ENCODE results near the gene PRR18.

PRR18 gene

GRCh38 chr6:166310634-166311033 is 2.4 kb upstream of the PRR18 start:
- no peak for TF ChIP-seq CTCF (conservative IDR thresholded peaks at IDR 0.05; ENCODE audit: low read depth, low read length)
- no peaks in the 10 kb centered on the region for H3K36me3 ChIP-seq (ENCODE audit: insufficient read depth)
- H3K4me1 ChIP-seq (ENCODE audit: low read depth, poor library complexity, severe bottlenecking): no peaks in the 10 kb centered on the region
- no peak overlapping the region for H3K27ac ChIP-seq
- H3K4me3 ChIP-seq (IDR thresholded peaks at IDR 0.05; ENCODE audit: insufficient read depth, low read depth, low read length): no peak overlapping the region
- H3K4me2 ChIP-seq: no peak overlapping the region
- H3K27me3 ChIP-seq (ENCODE audit: insufficient read depth, low read depth): no peaks in the 10 kb centered on the region
- H2AFZ ChIP-seq (ENCODE audit: low read depth): no peak overlapping the region
- no peak overlapping the region for H3K9ac ChIP-seq
- no peaks in the 10 kb centered on the region for H3K79me2 ChIP-seq (ENCODE audit: insufficient read depth, low read depth)
- H4K20me1 ChIP-seq (ENCODE audit: insufficient read depth): no peaks in the 10 kb centered on the region

- Histone ChIP-seq H3K4me3 (IDR thresholded peaks at IDR 0.05; ENCODE audit: insufficient read depth, low read depth, low read length) (no peak overlapping the region), H3K27ac (no peak overlapping the region), H3K27me3 (ENCODE audit: insufficient read depth, low read depth) (no peaks in the 10 kb centered on the region), H3K79me2 (ENCODE audit: insufficient read depth, low read depth) (no peaks in the 10 kb centered on the region), H3K4me1 (ENCODE audit: low read depth, poor library complexity, severe bottlenecking) (no peaks in the 10 kb centered on the region), H4K20me1 (ENCODE audit: insufficient read depth) (no peaks in the 10 kb centered on the region), H3K36me3 (ENCODE audit: insufficient read depth) (no peaks in the 10 kb centered on the region), H3K9ac (no peak overlapping the region), H3K4me2 (no peak overlapping the region), H2AFZ (ENCODE audit: low read depth) (no peak overlapping the region)
- no peak for TF ChIP-seq CTCF (conservative IDR thresholded peaks at IDR 0.05; ENCODE audit: low read depth, low read length)
Observed at GRCh38 chr6:166309977-166310376, 1.8 kb upstream of the PRR18 start.

- Histone ChIP-seq H3K79me2 (ENCODE audit: insufficient read depth, low read depth) (no peaks in the 10 kb centered on the region), H3K4me2 (no peak overlapping the region), H2AFZ (ENCODE audit: low read depth) (no peak overlapping the region), H3K4me3 (IDR thresholded peaks at IDR 0.05; ENCODE audit: insufficient read depth, low read depth, low read length) (no peak overlapping the region), H3K27me3 (ENCODE audit: insufficient read depth, low read depth) (no peaks in the 10 kb centered on the region), H4K20me1 (ENCODE audit: insufficient read depth) (no peaks in the 10 kb centered on the region), H3K4me1 (ENCODE audit: low read depth, poor library complexity, severe bottlenecking) (no peaks in the 10 kb centered on the region), H3K27ac (no peak overlapping the region), H3K36me3 (ENCODE audit: insufficient read depth) (no peaks in the 10 kb centered on the region), H3K9ac (no peak overlapping the region)
- TF ChIP-seq CTCF (conservative IDR thresholded peaks at IDR 0.05; ENCODE audit: low read depth, low read length): no peak
Observed at GRCh38 chr6:166308769-166309589, 787 bp upstream of the PRR18 start.

- Histone ChIP-seq H3K36me3 (ENCODE audit: insufficient read depth) (no peaks in the 10 kb centered on the region), H3K79me2 (ENCODE audit: insufficient read depth, low read depth) (no peaks in the 10 kb centered on the region), H2AFZ (ENCODE audit: low read depth) (no peak overlapping the region), H4K20me1 (ENCODE audit: insufficient read depth) (no peaks in the 10 kb centered on the region), H3K9ac (no peak overlapping the region), H3K4me1 (ENCODE audit: low read depth, poor library complexity, severe bottlenecking) (no peaks in the 10 kb centered on the region), H3K4me3 (IDR thresholded peaks at IDR 0.05; ENCODE audit: insufficient read depth, low read depth, low read length) (no peak overlapping the region), H3K4me2 (no peak overlapping the region), H3K27me3 (ENCODE audit: insufficient read depth, low read depth) (no peaks in the 10 kb centered on the region), H3K27ac (no peak overlapping the region)
- no peak for TF ChIP-seq CTCF (conservative IDR thresholded peaks at IDR 0.05; ENCODE audit: low read depth, low read length)
Observed at GRCh38 chr6:166307082-166308032, 835 bp downstream of the PRR18 start.

Measured in KMS-11 (cell line).